KMS-11 (cell line): ENCODE results near the gene NUDT22.
A peak's percentile ranks its signal among the peaks of the same experiment; 100 is the strongest.

Experiments used
- H2AFZ ChIP-seq: fragments of 200-600 bp; sonication (generic); 2 replicates; pipeline ENCODE4 v1.6.1; 2016; ENCODE audit warnings: antibody characterized with exemption, mixed run types, low read depth
- H3K27ac ChIP-seq: fragments of 200-600 bp; sonication (generic); 2 replicates; pipeline ENCODE4 v1.6.1; 2016; ENCODE audit warnings: mild to moderate bottlenecking, mixed run types
- H3K27me3 ChIP-seq: fragments of 200-600 bp; sonication (generic); 2 replicates; pipeline ENCODE4 v1.6.1; 2017; ENCODE audit warnings: mild to moderate bottlenecking, low read depth, mixed run types, moderate library complexity; ENCODE audit not compliant: insufficient read depth
- H3K36me3 ChIP-seq: fragments of 200-600 bp; sonication (generic); 2 replicates; pipeline ENCODE4 v1.6.1; 2017; ENCODE audit warnings: mild to moderate bottlenecking, mixed run types; ENCODE audit not compliant: insufficient read depth
- H3K4me1 ChIP-seq: fragments of 200-600 bp; sonication (generic); 2 replicates; pipeline ENCODE4 v1.6.1; 2016; ENCODE audit warnings: mild to moderate bottlenecking, low read depth, mixed run types; ENCODE audit not compliant: poor library complexity, severe bottlenecking
- H3K4me2 ChIP-seq: fragments of 200-600 bp; sonication (generic); 2 replicates; pipeline ENCODE4 v1.7.0; 2016; ENCODE audit warnings: mild to moderate bottlenecking, mixed run types
- H3K4me3 ChIP-seq: fragments of 200-600 bp; sonication (generic); IDR thresholded peaks from 2 replicates; pipeline ENCODE4 v1.6.1; 2017; ENCODE audit warnings: low read depth, low read length, mixed read lengths; ENCODE audit not compliant: insufficient read depth
- H3K79me2 ChIP-seq: fragments of 200-600 bp; sonication (generic); 2 replicates; pipeline ENCODE4 v1.6.1; 2016; ENCODE audit warnings: low read depth, mixed run types; ENCODE audit not compliant: insufficient read depth
- H3K9ac ChIP-seq: fragments of 200-600 bp; sonication (generic); 2 replicates; pipeline ENCODE4 v1.6.1; 2016; ENCODE audit warnings: mild to moderate bottlenecking, mixed run types
- H4K20me1 ChIP-seq: fragments of 200-600 bp; sonication (generic); 2 replicates; pipeline ENCODE4 v1.6.1; 2016; ENCODE audit warnings: mild to moderate bottlenecking, mixed run types; ENCODE audit not compliant: insufficient read depth
- CTCF ChIP-seq: fragments of 200-600 bp; sonication (generic); conservative IDR thresholded peaks from 2 replicates; pipeline ENCODE4 v1.6.1; 2017; ENCODE audit warnings: low read depth, mild to moderate bottlenecking, antibody characterized with exemption, low read length, moderate library complexity, mixed read lengths

The NUDT22 gene

GRCh38 chr11:64252003-64252872 lies 26.2 kb downstream of the NUDT22 start:
- peak; percentile 49 for TF ChIP-seq CTCF
- H3K4me2 ChIP-seq, result peak overlapping the region; percentile 72
- H3K4me1 ChIP-seq, result peaks cover 6% of the 10 kb centered on the region
- no peaks in the 10 kb centered on the region for H3K36me3 ChIP-seq
- H3K27ac ChIP-seq, result no peak overlapping the region
- H4K20me1 ChIP-seq, result no peaks in the 10 kb centered on the region
- peak overlapping the region; percentile 35; the same call in 1 of the 2 replicates for H3K9ac ChIP-seq
- H3K27me3 ChIP-seq, result no peaks in the 10 kb centered on the region
- H3K4me3 ChIP-seq, result no peak overlapping the region
- no peaks in the 10 kb centered on the region for H3K79me2 ChIP-seq
- H2AFZ ChIP-seq, result peak overlapping the region; percentile 85; the same call in 1 of the 2 replicates

- no peaks in the 10 kb centered on the region for H4K20me1 ChIP-seq
- no peak overlapping the region for H3K4me2 ChIP-seq
- H3K4me3 ChIP-seq, result no peak overlapping the region
- no peak overlapping the region for H3K9ac ChIP-seq
- H2AFZ ChIP-seq, result no peak overlapping the region
- peaks cover 6% of the 10 kb centered on the region for H3K4me1 ChIP-seq
- no peaks in the 10 kb centered on the region for H3K36me3 ChIP-seq
- H3K27me3 ChIP-seq, result no peaks in the 10 kb centered on the region
- no peak for TF ChIP-seq CTCF
- H3K79me2 ChIP-seq, result no peaks in the 10 kb centered on the region
- no peak overlapping the region for H3K27ac ChIP-seq
Observed at GRCh38 chr11:64253043-64253442, 27.0 kb downstream of the NUDT22 start.

- no peaks in the 10 kb centered on the region for H3K27me3 ChIP-seq
- no peak overlapping the region for H3K4me3 ChIP-seq
- H3K79me2 ChIP-seq, result no peaks in the 10 kb centered on the region
- H3K4me1 ChIP-seq, result peaks cover 6% of the 10 kb centered on the region
- H3K36me3 ChIP-seq, result no peaks in the 10 kb centered on the region
- H3K9ac ChIP-seq, result no peak overlapping the region
- H3K4me2 ChIP-seq, result no peak overlapping the region
- no peaks in the 10 kb centered on the region for H4K20me1 ChIP-seq
- no peak for TF ChIP-seq CTCF
- H3K27ac ChIP-seq, result no peak overlapping the region
- no peak overlapping the region for H2AFZ ChIP-seq
Observed at GRCh38 chr11:64253481-64253880, 27.4 kb downstream of the NUDT22 start.

GRCh38 chr11:64254326-64254725 lies 28.3 kb downstream of the NUDT22 start:
- Histone ChIP-seq H3K4me3 (no peak overlapping the region), H3K27ac (no peak overlapping the region), H3K4me1 (peaks cover 6% of the 10 kb centered on the region), H3K4me2 (no peak overlapping the region), H3K27me3 (no peaks in the 10 kb centered on the region), H3K79me2 (no peaks in the 10 kb centered on the region), H2AFZ (no peak overlapping the region), H4K20me1 (no peaks in the 10 kb centered on the region), H3K9ac (no peak overlapping the region), H3K36me3 (no peaks in the 10 kb centered on the region)
- no peak for TF ChIP-seq CTCF
